ENCODE results near the gene AP2A1.

AP2A1 gene

DNA sequence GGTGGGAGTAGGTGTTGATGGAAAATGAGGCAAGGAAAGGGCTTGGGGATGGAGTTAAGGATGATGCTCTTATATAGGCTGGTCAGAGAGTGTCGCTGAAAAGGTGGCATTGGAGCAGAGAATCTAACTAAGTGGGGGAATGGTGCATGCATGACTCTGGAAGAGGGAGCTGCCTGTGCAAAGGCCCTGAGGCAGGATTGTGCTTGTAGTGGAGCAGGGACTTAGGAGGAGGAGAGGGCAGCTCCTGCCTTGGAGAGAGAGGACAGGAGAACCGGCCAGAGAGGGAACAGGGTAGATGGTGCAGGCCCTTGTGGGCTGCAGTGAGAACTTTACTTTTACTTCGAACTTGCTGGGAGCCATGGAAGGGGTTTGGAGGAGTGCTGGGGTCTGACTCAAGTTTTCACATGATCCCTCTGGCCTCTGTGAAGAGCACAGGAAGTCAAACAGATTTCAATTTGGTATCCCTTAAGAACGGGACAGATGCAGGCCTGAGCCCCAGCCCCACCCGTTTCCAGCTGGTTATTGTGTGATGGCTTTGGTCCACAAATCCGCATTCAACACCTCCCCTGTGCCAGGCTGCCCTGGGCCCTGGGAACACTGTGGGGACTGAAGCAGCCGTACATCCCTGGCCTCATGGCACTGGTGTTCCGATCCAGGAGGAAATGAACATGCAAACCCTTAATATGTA lies 7.0 kb downstream of the AP2A1 start:
- no peaks in the 10 kb centered on the region for H3K9me3 ChIP-seq (ENCODE audit: control extremely low read depth in 1 of 5, control insufficient read depth in 4 of 5, insufficient read depth in 2 of 5, low read depth in 1 of 5, low read length in 4 of 5)
- ChIA-PET POLR2A (no interaction called here), CTCF (no interaction called here)
- H3K27me3 ChIP-seq (replicated peaks in 2 of 5; ENCODE audit: control insufficient read depth in 4 of 5, insufficient read depth in 5 of 5, low read length in 4 of 5) = no peaks in the 10 kb centered on the region
- peaks cover 0 to 32% (median 10%) of the 10 kb centered on the region in 4 experiments for H3K36me3 ChIP-seq (ENCODE audit: control insufficient read depth in 4 of 4, insufficient read depth in 4 of 4, low read length in 3 of 4)
- DNase-seq = no peak
- H3K27ac ChIP-seq (ENCODE audit: insufficient read depth in 1 of 2, low read depth in 1 of 2, low read length in 2 of 2, poor library complexity in 1 of 2, severe bottlenecking in 2 of 2) = peak overlapping the region in 1 of 2 experiments; percentile 52
- no peak overlapping the region for H3K4me3 ChIP-seq (ENCODE audit: control insufficient read depth in 1 of 7, extremely low read depth in 1 of 7, insufficient read depth in 4 of 7, low read depth in 2 of 7, low read length in 6 of 7)
- H3K4me1 ChIP-seq (ENCODE audit: control extremely low read depth in 1 of 4, control insufficient read depth in 4 of 4, insufficient read depth in 4 of 4, low read length in 3 of 4) = no peaks in the 10 kb centered on the region
- WGBS (ENCODE audit: insufficient coverage) = 91% methylated on average over 8 of the region's 8 CpGs

DNA sequence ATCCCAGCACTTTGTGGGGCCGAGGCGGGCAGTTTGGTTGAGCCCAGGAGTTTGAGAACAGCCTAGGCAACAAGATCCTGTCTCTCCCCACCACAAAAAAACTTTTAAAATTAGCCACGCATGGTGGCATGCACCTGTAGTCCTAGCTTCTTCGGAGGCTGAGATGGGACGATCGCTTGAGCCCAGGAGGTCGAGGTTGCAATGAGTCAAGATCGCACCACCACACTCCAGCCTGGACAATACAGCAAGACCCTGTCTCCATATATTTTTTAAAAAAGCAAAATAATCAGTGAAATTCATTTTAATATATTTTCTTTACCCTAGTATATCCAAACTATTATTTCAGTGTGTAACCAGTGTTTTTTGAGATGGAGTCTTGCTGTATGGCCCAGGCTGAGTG lies 8.2 kb downstream of the AP2A1 start:
- no peak overlapping the region for H3K4me3 ChIP-seq (ENCODE audit: control insufficient read depth in 1 of 7, extremely low read depth in 1 of 7, insufficient read depth in 4 of 7, low read depth in 2 of 7, low read length in 6 of 7)
- no peak for DNase-seq
- no peaks in the 10 kb centered on the region for H3K27me3 ChIP-seq (replicated peaks in 2 of 5; ENCODE audit: control insufficient read depth in 4 of 5, insufficient read depth in 5 of 5, low read length in 4 of 5)
- 97% methylated on average over 6 of the region's 8 CpGs for WGBS (ENCODE audit: insufficient coverage)
- ChIA-PET POLR2A (no interaction called here), CTCF (no interaction called here)
- H3K9me3 ChIP-seq (ENCODE audit: control extremely low read depth in 1 of 5, control insufficient read depth in 4 of 5, insufficient read depth in 2 of 5, low read depth in 1 of 5, low read length in 4 of 5) = no peaks in the 10 kb centered on the region
- no peak overlapping the region for H3K27ac ChIP-seq (ENCODE audit: insufficient read depth in 1 of 2, low read depth in 1 of 2, low read length in 2 of 2, poor library complexity in 1 of 2, severe bottlenecking in 2 of 2)
- H3K4me1 ChIP-seq (ENCODE audit: control extremely low read depth in 1 of 4, control insufficient read depth in 4 of 4, insufficient read depth in 4 of 4, low read length in 3 of 4) = peaks cover 0 to 2% (median 0%) of the 10 kb centered on the region in 4 experiments
- H3K36me3 ChIP-seq (ENCODE audit: control insufficient read depth in 4 of 4, insufficient read depth in 4 of 4, low read length in 3 of 4) = peaks cover 0 to 36% (median 7%) of the 10 kb centered on the region in 4 experiments

DNA sequence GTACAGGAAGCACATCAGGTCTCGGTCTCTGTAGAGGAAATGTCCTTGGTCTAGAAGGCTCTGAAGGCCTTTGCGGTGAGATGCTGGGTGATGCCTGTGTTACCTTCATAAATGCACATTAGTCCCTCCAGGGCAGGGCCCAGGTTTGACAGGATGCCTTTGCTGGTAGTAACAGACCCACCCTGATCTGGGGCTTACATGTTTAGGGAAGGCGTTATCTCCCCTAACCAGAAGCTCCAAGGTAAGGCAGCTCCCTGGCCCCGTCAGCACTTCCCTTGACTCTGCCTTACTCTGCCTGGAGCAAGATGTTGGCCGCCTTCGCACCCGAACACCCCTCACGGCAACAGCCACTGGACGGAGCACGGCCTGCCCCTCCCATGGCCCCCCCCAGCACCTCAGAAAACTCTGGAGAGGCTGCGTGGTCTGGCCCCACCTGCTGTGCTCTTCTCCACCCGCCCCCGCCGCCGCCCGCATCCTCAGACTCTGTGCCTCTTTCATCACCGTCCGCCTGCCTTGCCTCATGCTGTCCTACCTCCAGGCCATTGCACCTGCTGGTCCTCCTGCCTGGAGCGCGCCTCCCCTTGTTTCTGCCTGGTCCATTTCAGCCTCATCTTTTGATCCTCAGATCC lies 9.1 kb downstream of the AP2A1 start:
- no peak overlapping the region for H3K27ac ChIP-seq (ENCODE audit: insufficient read depth in 1 of 2, low read depth in 1 of 2, low read length in 2 of 2, poor library complexity in 1 of 2, severe bottlenecking in 2 of 2)
- peaks cover 0 to 30% (median 7%) of the 10 kb centered on the region in 4 experiments for H3K36me3 ChIP-seq (ENCODE audit: control insufficient read depth in 4 of 4, insufficient read depth in 4 of 4, low read length in 3 of 4)
- WGBS (ENCODE audit: insufficient coverage) = 95% methylated on average over 19 of the region's 20 CpGs
- no peak overlapping the region for H3K4me3 ChIP-seq (ENCODE audit: control insufficient read depth in 1 of 7, extremely low read depth in 1 of 7, insufficient read depth in 4 of 7, low read depth in 2 of 7, low read length in 6 of 7)
- CTCF ChIA-PET = no interaction called here
- no peaks in the 10 kb centered on the region for H3K9me3 ChIP-seq (ENCODE audit: control extremely low read depth in 1 of 5, control insufficient read depth in 4 of 5, insufficient read depth in 2 of 5, low read depth in 1 of 5, low read length in 4 of 5)
- H3K4me1 ChIP-seq (ENCODE audit: control extremely low read depth in 1 of 4, control insufficient read depth in 4 of 4, insufficient read depth in 4 of 4, low read length in 3 of 4) = peaks cover 0 to 2% (median under 1%) of the 10 kb centered on the region in 4 experiments
- peak in 1 of 3 donors; percentile 30 for DNase-seq
- POLR2A ChIA-PET = no interaction called here
- H3K27me3 ChIP-seq (replicated peaks in 2 of 5; ENCODE audit: control insufficient read depth in 4 of 5, insufficient read depth in 5 of 5, low read length in 4 of 5) = no peaks in the 10 kb centered on the region

DNA sequence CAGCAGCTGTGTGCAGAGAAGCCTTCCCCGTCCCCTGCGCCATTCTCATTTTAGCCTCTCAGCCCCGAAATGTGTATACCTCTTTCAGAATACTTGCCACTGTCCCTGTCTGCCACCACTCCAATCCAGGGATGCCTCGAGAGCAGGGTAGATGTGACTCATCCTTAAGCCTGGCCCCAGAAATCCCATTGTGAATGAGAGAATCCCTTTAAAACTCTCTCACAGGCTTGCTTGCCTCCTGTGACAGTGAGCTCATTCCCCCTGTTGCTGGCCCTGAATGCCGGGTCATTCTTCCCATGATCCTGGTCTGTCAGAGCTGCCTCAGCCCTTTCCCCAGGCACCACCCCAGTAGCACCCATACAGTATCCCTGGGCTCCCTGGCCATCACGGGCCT lies 9.6 kb downstream of the AP2A1 start:
- Histone ChIP-seq H3K27ac (ENCODE audit: insufficient read depth in 1 of 2, low read depth in 1 of 2, low read length in 2 of 2, poor library complexity in 1 of 2, severe bottlenecking in 2 of 2) (no peak overlapping the region), H3K36me3 (ENCODE audit: control insufficient read depth in 4 of 4, insufficient read depth in 4 of 4, low read length in 3 of 4) (peaks cover 0 to 30% (median 7%) of the 10 kb centered on the region in 4 experiments), H3K27me3 (replicated peaks in 2 of 5; ENCODE audit: control insufficient read depth in 4 of 5, insufficient read depth in 5 of 5, low read length in 4 of 5) (no peaks in the 10 kb centered on the region), H3K4me3 (ENCODE audit: control insufficient read depth in 1 of 7, extremely low read depth in 1 of 7, insufficient read depth in 4 of 7, low read depth in 2 of 7, low read length in 6 of 7) (no peak overlapping the region), H3K9me3 (ENCODE audit: control extremely low read depth in 1 of 5, control insufficient read depth in 4 of 5, insufficient read depth in 2 of 5, low read depth in 1 of 5, low read length in 4 of 5) (no peaks in the 10 kb centered on the region), H3K4me1 (ENCODE audit: control extremely low read depth in 1 of 4, control insufficient read depth in 4 of 4, insufficient read depth in 4 of 4, low read length in 3 of 4) (peaks cover 0 to 7% (median 1%) of the 10 kb centered on the region in 4 experiments)
- no peak for DNase-seq
- 98% methylated on average over 6 of the region's 6 CpGs for WGBS (ENCODE audit: insufficient coverage)
- ChIA-PET POLR2A (no interaction called here), CTCF (no interaction called here)

DNA sequence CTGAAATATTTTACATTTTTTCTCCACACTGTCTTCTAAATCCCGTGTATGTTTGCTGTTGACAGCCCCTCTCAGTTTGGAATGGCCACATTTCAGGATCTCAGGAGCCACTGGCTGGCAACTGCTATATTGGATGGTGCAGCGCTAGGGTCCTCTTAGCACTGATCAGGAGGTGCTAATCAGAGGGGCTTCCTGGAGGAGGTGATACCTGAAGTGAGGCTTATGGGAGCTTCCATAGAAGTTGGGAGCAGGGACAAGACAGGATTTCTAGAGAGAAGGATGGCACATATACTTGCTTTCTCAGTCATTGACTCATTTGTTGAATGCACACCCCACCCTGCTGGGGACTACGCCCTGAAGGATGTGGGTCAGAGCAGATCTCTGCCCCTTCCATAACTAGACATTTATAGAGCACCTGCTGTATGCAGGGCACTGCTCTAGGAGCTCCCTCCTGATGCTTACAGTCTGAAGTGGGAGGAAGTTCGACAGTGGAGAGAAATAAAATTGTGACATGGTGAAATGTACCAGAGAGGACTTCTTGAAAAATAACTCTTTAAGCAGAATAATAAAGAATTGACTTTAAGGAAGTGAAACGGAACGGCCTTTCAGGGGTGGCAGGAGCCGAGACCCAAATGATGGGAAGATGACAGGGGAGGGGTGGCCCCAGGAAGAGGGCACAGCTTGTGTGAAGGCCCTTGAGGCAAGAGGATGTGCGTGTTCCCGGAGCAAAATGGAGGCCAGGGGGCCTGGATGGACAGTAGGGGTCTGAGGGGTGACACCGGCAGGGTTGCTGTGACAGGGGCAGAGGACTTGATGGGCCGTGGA lies 13.1 kb downstream of the AP2A1 start:
- CTCF ChIA-PET = no interaction called here
- Histone ChIP-seq H3K4me3 (ENCODE audit: control insufficient read depth in 1 of 7, extremely low read depth in 1 of 7, insufficient read depth in 4 of 7, low read depth in 2 of 7, low read length in 6 of 7) (no peak overlapping the region), H3K27me3 (replicated peaks in 2 of 5; ENCODE audit: control insufficient read depth in 4 of 5, insufficient read depth in 5 of 5, low read length in 4 of 5) (no peaks in the 10 kb centered on the region), H3K9me3 (ENCODE audit: control extremely low read depth in 1 of 5, control insufficient read depth in 4 of 5, insufficient read depth in 2 of 5, low read depth in 1 of 5, low read length in 4 of 5) (peaks cover 0 to 5% (median 0%) of the 10 kb centered on the region in 5 experiments), H3K36me3 (ENCODE audit: control insufficient read depth in 4 of 4, insufficient read depth in 4 of 4, low read length in 3 of 4) (peaks cover 10 to 33% (median 20%) of the 10 kb centered on the region in 4 experiments), H3K27ac (ENCODE audit: insufficient read depth in 1 of 2, low read depth in 1 of 2, low read length in 2 of 2, poor library complexity in 1 of 2, severe bottlenecking in 2 of 2) (no peak overlapping the region), H3K4me1 (ENCODE audit: control extremely low read depth in 1 of 4, control insufficient read depth in 4 of 4, insufficient read depth in 4 of 4, low read length in 3 of 4) (peaks cover 0 to 12% (median 1%) of the 10 kb centered on the region in 4 experiments)
- WGBS (ENCODE audit: insufficient coverage) = 94% methylated on average over 10 of the region's 11 CpGs
- DNase-seq = no peak
- POLR2A ChIA-PET = no interaction called here

DNA sequence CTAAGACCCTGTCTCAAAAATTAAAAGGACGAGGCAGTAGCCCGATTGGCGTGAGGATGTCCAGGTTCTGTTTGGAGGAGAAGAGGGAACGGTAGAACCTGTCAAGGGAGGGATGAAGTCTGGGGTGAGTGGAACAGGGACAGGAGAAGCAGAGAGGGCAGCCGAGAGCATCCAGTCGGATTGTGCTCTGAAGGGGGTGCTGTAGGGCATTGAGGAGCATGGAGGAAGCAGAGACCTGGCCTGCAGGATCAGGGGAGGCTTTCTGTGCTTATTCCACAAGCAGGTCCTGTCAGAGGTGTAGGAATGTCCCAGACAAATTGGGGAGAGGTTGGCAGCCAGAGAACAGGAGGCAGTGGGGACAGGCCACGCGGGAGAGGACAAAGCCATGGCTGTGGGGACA lies 14.1 kb downstream of the AP2A1 start:
- ChIA-PET POLR2A (no interaction called here), CTCF (no interaction called here)
- 94% methylated on average over 8 of the region's 8 CpGs for WGBS (ENCODE audit: insufficient coverage)
- peaks cover 10 to 37% (median 23%) of the 10 kb centered on the region in 4 experiments for H3K36me3 ChIP-seq (ENCODE audit: control insufficient read depth in 4 of 4, insufficient read depth in 4 of 4, low read length in 3 of 4)
- H3K4me3 ChIP-seq (ENCODE audit: control insufficient read depth in 1 of 7, extremely low read depth in 1 of 7, insufficient read depth in 4 of 7, low read depth in 2 of 7, low read length in 6 of 7) = no peak overlapping the region
- peak overlapping the region; percentile 9 to 25 for H3K27ac ChIP-seq (ENCODE audit: insufficient read depth in 1 of 2, low read depth in 1 of 2, low read length in 2 of 2, poor library complexity in 1 of 2, severe bottlenecking in 2 of 2)
- peaks cover 0 to 12% (median 1%) of the 10 kb centered on the region in 4 experiments for H3K4me1 ChIP-seq (ENCODE audit: control extremely low read depth in 1 of 4, control insufficient read depth in 4 of 4, insufficient read depth in 4 of 4, low read length in 3 of 4)
- no peak for DNase-seq
- H3K9me3 ChIP-seq (ENCODE audit: control extremely low read depth in 1 of 5, control insufficient read depth in 4 of 5, insufficient read depth in 2 of 5, low read depth in 1 of 5, low read length in 4 of 5) = peaks cover 0 to 5% (median 0%) of the 10 kb centered on the region in 5 experiments
- no peaks in the 10 kb centered on the region for H3K27me3 ChIP-seq (replicated peaks in 2 of 5; ENCODE audit: control insufficient read depth in 4 of 5, insufficient read depth in 5 of 5, low read length in 4 of 5)
